GM15510 (cell line): ENCODE data around the gene PLPP2.

Source experiments
- POLR2A ChIP-seq: IDR thresholded peaks from 3 replicates; pipeline ENCODE4 v1.6.1; 2011; ENCODE audit warnings: borderline replicate concordance; ENCODE audit not compliant: insufficient read length; ENCODE audit errors: extremely low read depth

Gene PLPP2

GRCh38 chr19:325937-326565 is 34.8 kb upstream of the PLPP2 start:
- TF ChIP-seq POLR2A = no peak

- no peak for TF ChIP-seq POLR2A
Observed at GRCh38 chr19:325173-325936, 34.2 kb upstream of the PLPP2 start.

- TF ChIP-seq POLR2A = no peak
Observed at GRCh38 chr19:324716-325115, 33.5 kb upstream of the PLPP2 start.

GRCh38 chr19:322616-323015 is 31.4 kb upstream of the PLPP2 start:
- TF ChIP-seq POLR2A = no peak

- TF ChIP-seq POLR2A = no peak
Observed at GRCh38 chr19:318509-318774, 27.2 kb upstream of the PLPP2 start.

GRCh38 chr19:317710-318508 is 26.7 kb upstream of the PLPP2 start:
- no peak for TF ChIP-seq POLR2A

- no peak for TF ChIP-seq POLR2A
Observed at GRCh38 chr19:315811-316210, 24.6 kb upstream of the PLPP2 start.

- TF ChIP-seq POLR2A = no peak
Observed at GRCh38 chr19:313988-314815, 23.0 kb upstream of the PLPP2 start.

GRCh38 chr19:313169-313987 is 22.2 kb upstream of the PLPP2 start:
- TF ChIP-seq POLR2A = no peak

- no peak for TF ChIP-seq POLR2A
Observed at GRCh38 chr19:311813-312261, 20.6 kb upstream of the PLPP2 start.

GRCh38 chr19:310781-311496 is 19.7 kb upstream of the PLPP2 start:
- no peak for TF ChIP-seq POLR2A

GRCh38 chr19:310141-310651 is 19.0 kb upstream of the PLPP2 start:
- no peak for TF ChIP-seq POLR2A

- no peak for TF ChIP-seq POLR2A
Observed at GRCh38 chr19:309206-309565, 18.0 kb upstream of the PLPP2 start.
